Endothelial cell of umbilical vein (primary cell): ENCODE results near the gene PRSS53. TPM values are rescaled to one million over a fixed set of nuclear protein-coding genes. Genes with fewer than 3 reads are reported as not detected.
A peak's percentile ranks its signal among the peaks of the same experiment; 100 is the strongest.

Source experiments
- BruUV-seq: library from RNA; stranded (reverse); fragments of 400-500 nt; replicated peaks from 2 replicates; lab custom pipeline; 2021; lab: Mats Ljungman, UMichigan
- CTCF ChIA-PET: fragments of 300-600, 350-600 bp; sonication (Branson Sonifier 250); formaldehyde crosslinking; loops from one replicate; lab custom pipeline; 2021; ENCODE audit warnings: antibody characterized with exemption, inconsistent platforms; lab: Charles Lee
- POLR2A ChIA-PET: fragments of 300-600, 350-600 bp; sonication (Branson Sonifier 250); formaldehyde crosslinking; loops from one replicate; lab custom pipeline; 2021; ENCODE audit warnings: antibody characterized with exemption, inconsistent platforms; lab: Charles Lee
- DNase-seq: peaks from one replicate; pipeline ENCODE4 v3.0.0-alpha.2; 2011; ENCODE audit warnings: low read depth, low spot score
- FAIRE-seq: peaks from 2 replicates; lab custom pipeline; 2011; peaks lifted over from hg19 to GRCh38; lab: Jason Lieb, UNC
- H2AFZ ChIP-seq: 2 replicates; pipeline ENCODE4 v1.6.0; 2012; ENCODE audit warnings: low read depth, low read length, control low read depth, inconsistent platforms
- H3K27ac ChIP-seq: 2 replicates; pipeline ENCODE4 v1.5.1; 2011; ENCODE audit warnings: low read depth, mild to moderate bottlenecking, control low read depth, low read length, moderate library complexity; ENCODE audit not compliant: insufficient read depth
- H3K27me3 ChIP-seq, 2 experiments: 2 replicates each; pipeline versions ENCODE4 v1.6.0 to v1.6.1; 2011; ENCODE audit warnings: low read length in 2 of 2, mixed read lengths in 1 of 2; ENCODE audit not compliant: control insufficient read depth in 2 of 2, insufficient read depth in 2 of 2
- H3K36me3 ChIP-seq, 2 experiments: 2 replicates in 1 of 2; 3 replicates in 1 of 2; pipeline ENCODE4 v1.5.1; 2011; ENCODE audit warnings: low read length in 2 of 2, mild to moderate bottlenecking in 1 of 2, moderate library complexity in 1 of 2; ENCODE audit not compliant: control insufficient read depth in 2 of 2, insufficient read depth in 2 of 2; ENCODE audit errors: extremely low read depth in 1 of 2
- H3K4me1 ChIP-seq: 3 replicates; pipeline ENCODE4 v1.5.1; 2011; ENCODE audit warnings: mild to moderate bottlenecking, low read length; ENCODE audit not compliant: control insufficient read depth, insufficient read depth; ENCODE audit errors: extremely low read depth
- H3K4me2 ChIP-seq: 2 replicates; pipeline ENCODE4 v1.6.1; 2011; ENCODE audit warnings: low read length, control low read depth, mixed read lengths; ENCODE audit not compliant: insufficient read depth
- H3K4me3 ChIP-seq, 3 experiments: fragments of 200-600 bp in 1 of 3; sonication (generic), shearing (Covaris generic) in 1 of 3; replicated peaks in 1 of 3; 2 replicates each; pipeline ENCODE4 v1.5.1; 2011 to 2016; ENCODE audit warnings: control low read depth in 3 of 3, low read length in 3 of 3, mild to moderate bottlenecking in 2 of 3, inconsistent platforms in 1 of 3, low read depth in 1 of 3, moderate library complexity in 1 of 3; ENCODE audit not compliant: insufficient read depth in 1 of 3
- H3K79me2 ChIP-seq: 2 replicates; pipeline ENCODE4 v1.6.0; 2012; ENCODE audit warnings: low read length, inconsistent platforms; ENCODE audit not compliant: control insufficient read depth, insufficient read depth
- H3K9ac ChIP-seq: replicated peaks from 2 replicates; pipeline ENCODE3; 2011; ENCODE audit warnings: low read length, control low read depth; ENCODE audit not compliant: insufficient read depth; ENCODE audit errors: extremely low read depth
- H3K9me1 ChIP-seq: replicated peaks from 3 replicates; pipeline ENCODE4 v1.6.0; 2011; ENCODE audit warnings: mild to moderate bottlenecking, low read length; ENCODE audit not compliant: control insufficient read depth, insufficient read depth; ENCODE audit errors: extremely low read depth
- H3K9me3 ChIP-seq: replicated peaks from 2 replicates; pipeline ENCODE4 v1.5.1; 2012; ENCODE audit warnings: low read length, inconsistent platforms; ENCODE audit not compliant: control insufficient read depth, insufficient read depth
- H4K20me1 ChIP-seq: replicated peaks from 2 replicates; pipeline ENCODE3; 2011; ENCODE audit warnings: mild to moderate bottlenecking, low read length; ENCODE audit not compliant: control insufficient read depth, insufficient read depth; ENCODE audit errors: extremely low read depth
- CTCF ChIP-seq, 2 donors: IDR thresholded peaks; 1 replicate in 1 of 2; 2 replicates in 1 of 2; pipeline ENCODE4 v1.5.1; 2011; ENCODE audit warnings: low read length in 2 of 2, mild to moderate bottlenecking in 2 of 2, moderate library complexity in 2 of 2, control low read depth in 1 of 2, inconsistent platforms in 1 of 2, low read depth in 1 of 2; ENCODE audit not compliant: insufficient read depth in 1 of 2; ENCODE audit errors: extremely low read depth in 1 of 2
- EZH2 ChIP-seq: IDR thresholded peaks from 2 replicates; pipeline ENCODE4 v1.6.1; 2012; ENCODE audit warnings: borderline replicate concordance, low read depth, mild to moderate bottlenecking, moderate library complexity, low read length, inconsistent platforms; ENCODE audit not compliant: severe bottlenecking
- FOS ChIP-seq: IDR thresholded peaks from 2 replicates; pipeline ENCODE4 v1.6.1; 2011; ENCODE audit warnings: mild to moderate bottlenecking, low read length, moderate library complexity, borderline replicate concordance; ENCODE audit not compliant: insufficient read depth
- JUN ChIP-seq: IDR thresholded peaks from 2 replicates; pipeline ENCODE4 v1.6.1; 2011; ENCODE audit warnings: borderline replicate concordance, low read depth; ENCODE audit not compliant: insufficient read length, insufficient read depth
- MAX ChIP-seq: IDR thresholded peaks from 2 replicates; pipeline ENCODE4 v1.6.1; 2011; ENCODE audit not compliant: insufficient read depth, insufficient read length
- POLR2AphosphoS5 ChIP-seq: IDR thresholded peaks from 2 replicates; pipeline ENCODE4 v1.6.1; 2012; ENCODE audit warnings: low read depth, mild to moderate bottlenecking, control low read depth, low read length, moderate library complexity; ENCODE audit not compliant: insufficient read depth
- dilution Hi-C: fragments of 300-500 bp; cut with MboI; formaldehyde crosslinking; loops from one replicate; pipeline ENCODE4 v1.15.0; 2019; ENCODE audit warnings: low sequenced_read_pairs; ENCODE audit not compliant: extremely low pct_ligation_motif_present
- intact Hi-C: fragments of 100-400 bp; cut with micrococcal nuclease; formaldehyde crosslinking; loops from one replicate; pipeline ENCODE4 v1.10.0; 2022
- polyA plus RNA-seq, 4 experiments: library from polyadenylated mRNA; depleted of rRNA in 3 of 4; stranded (reverse) in 3 of 4; unstranded in 1 of 4; fragments of >200 nt; gene quantifications; 2 replicates each; pipeline versions ENCODE4 v1.2.1 to v1.2.3, GENCODE V29; 2011 to 2012; ENCODE audit warnings: missing spikeins in 1 of 4
- total RNA-seq: library from RNA; stranded (reverse); gene quantifications from 2 replicates; pipeline ENCODE4 v1.2.3, GENCODE V29; 2021

PRSS53 gene
- total and polyA plus RNA-seq, 2 donors (not counting 3 experiments of a cell fraction or from before 2014, with no cell fraction given) = 2.8 to 3.5 TPM

GRCh38 chr16:31109622-31110021, 20.9 kb upstream of the PRSS53 start:
- intact Hi-C loops = loop anchor here (2.0 to 5.0 kb wide), 3 partner anchors 15 to 71 kb away; partner anchors contain the start of genes FUS and VKORC1
- H3K4me3 ChIP-seq = no peak overlapping the region
- CTCF ChIA-PET = interaction anchor here (1.7 kb wide), 1 partner anchor 33 kb away, joined by 5 read pairs; no protein-coding TSS in a partner anchor

GRCh38 chr16:31108794-31109558, 20.2 kb upstream of the PRSS53 start:
- intact Hi-C loops (loop anchor here (2.0 to 5.0 kb wide), 3 partner anchors 14 to 72 kb away; partner anchors contain the start of genes FUS and VKORC1), dilution Hi-C loops (no loop called here)
- FAIRE-seq (no peak), DNase-seq (no peak)
- POLR2A ChIA-PET = no interaction called here
- Histone ChIP-seq H3K79me2 (peaks cover 11% of the 10 kb centered on the region), H2AFZ (peak overlapping the region; percentile 100), H3K9me1 (no peaks in the 10 kb centered on the region), H3K9me3 (no peaks in the 10 kb centered on the region), H3K9ac (peak overlapping the region; percentile 66), H4K20me1 (no peaks in the 10 kb centered on the region), H3K36me3 (peaks cover 10 to 31% of the 10 kb centered on the region in 2 experiments), H3K4me2 (peak overlapping the region; percentile 95), H3K4me3 (peak overlapping the region; percentile 63 to 98 (median 66)), H3K27ac (peak overlapping the region; percentile 53), H3K4me1 (peaks cover 12% of the 10 kb centered on the region), H3K27me3 (no peaks in the 10 kb centered on the region)
- BruUV-seq = TSS peak; percentile 52
- CTCF ChIA-PET = interaction anchor here (1.7 kb wide), 1 partner anchor 33 kb away, joined by 5 read pairs; no protein-coding TSS in a partner anchor
- TF ChIP-seq FOS = no peak
- no peak for TF ChIP-seq MAX
- no peak for TF ChIP-seq POLR2AphosphoS5
- no peak for TF ChIP-seq EZH2
- no peak for TF ChIP-seq CTCF (IDR thresholded peaks at IDR 0.05; ENCODE audit: extremely low read depth in 1 of 2, insufficient read depth in 1 of 2, low read depth in 1 of 2, low read length in 2 of 2)
- no peak for TF ChIP-seq JUN

More at GRCh38 chr16:31109622-31110021, 20.9 kb upstream of the PRSS53 start:
- no TSS peak for BruUV-seq
- FAIRE-seq = no peak
- POLR2A ChIA-PET = no interaction called here
- no peak for DNase-seq
- TF ChIP-seq JUN = no peak
- Histone ChIP-seq H4K20me1 (no peaks in the 10 kb centered on the region), H3K79me2 (peaks cover 11% of the 10 kb centered on the region), H3K36me3 (peaks cover 10 to 31% of the 10 kb centered on the region in 2 experiments), H3K27me3 (no peaks in the 10 kb centered on the region), H3K27ac (no peak overlapping the region), H3K4me2 (no peak overlapping the region), H2AFZ (no peak overlapping the region), H3K4me1 (peaks cover 12% of the 10 kb centered on the region), H3K9me1 (no peaks in the 10 kb centered on the region), H3K9me3 (no peaks in the 10 kb centered on the region), H3K9ac (no peak overlapping the region)
- dilution Hi-C loops = no loop called here
